ENCODE data around the gene CNOT8.
"Not testable (repeated sequence)": the region's sequence is repeated elsewhere in the genome, so short reads cannot be mapped to it uniquely, and the experiment has no call there.

The CNOT8 gene

GRCh38 chr5:154829181-154829588 lies 29.2 kb upstream of the CNOT8 start:
- TF ChIP-seq SP1 (IDR thresholded peaks at IDR 0.05) (no peak), PKNOX1 (IDR thresholded peaks at IDR 0.05) (no peak), CTBP1 (IDR thresholded peaks at IDR 0.05; ENCODE audit: borderline replicate concordance) (no peak), FOXM1 (IDR thresholded peaks at IDR 0.05; ENCODE audit: borderline replicate concordance) (no peak), FOXA1 (IDR thresholded peaks at IDR 0.05) (no peak), L3MBTL2 (conservative IDR thresholded peaks at IDR 0.05) (no peak)
- CTCF ChIA-PET: interaction anchor here (0.7 kb wide), 1 partner anchor 1391 kb away, joined by 5 read pairs; no protein-coding TSS in a partner anchor
- POLR2A ChIA-PET: interaction anchor here (2.0 kb wide), 1 partner anchor 28 kb away, joined by 7 read pairs; no protein-coding TSS in a partner anchor
- DNase-seq (ENCODE audit: extremely low spot score): no peak

- DNase-seq (ENCODE audit: extremely low spot score): no peak
- POLR2A ChIA-PET: interaction anchor here (2.0 kb wide), 1 partner anchor 28 kb away, joined by 7 read pairs; no protein-coding TSS in a partner anchor
- CTCF ChIA-PET: interaction anchor here (0.7 kb wide), 1 partner anchor 1390 kb away, joined by 5 read pairs; no protein-coding TSS in a partner anchor
- no peak for TF ChIP-seq SUZ12 (IDR thresholded peaks at IDR 0.05)
These were observed 28.7 kb upstream of the CNOT8 start for GRCh38 chr5:154829589-154830218.

- DNase-seq (ENCODE audit: extremely low spot score): no peak
- ChIA-PET POLR2A (interaction anchor here (2.0 kb wide), 1 partner anchor 27 kb away, joined by 7 read pairs; no protein-coding TSS in a partner anchor), CTCF (no interaction called here)
- no peak for TF ChIP-seq BHLHE40 (IDR thresholded peaks at IDR 0.05; ENCODE audit: borderline replicate concordance)
- TF ChIP-seq ARNT (IDR thresholded peaks at IDR 0.05): no peak
- TF ChIP-seq NFRKB (IDR thresholded peaks at IDR 0.05): no peak
- no peak for TF ChIP-seq FOXA1 (IDR thresholded peaks at IDR 0.05)
- TF ChIP-seq L3MBTL2 (conservative IDR thresholded peaks at IDR 0.05): no peak
- TF ChIP-seq FOXK2 (IDR thresholded peaks at IDR 0.05): no peak
- TF ChIP-seq PKNOX1 (IDR thresholded peaks at IDR 0.05): no peak
- no peak for TF ChIP-seq ZNF384 (IDR thresholded peaks at IDR 0.05)
- TF ChIP-seq LEF1 (IDR thresholded peaks at IDR 0.05; ENCODE audit: borderline replicate concordance): no peak
- no peak for TF ChIP-seq SUZ12 (IDR thresholded peaks at IDR 0.05)
- no peak for TF ChIP-seq FOXM1 (IDR thresholded peaks at IDR 0.05; ENCODE audit: borderline replicate concordance)
- TF ChIP-seq ELF4 (IDR thresholded peaks at IDR 0.05): no peak
- TF ChIP-seq TARDBP (IDR thresholded peaks at IDR 0.05): no peak
- no peak for TF ChIP-seq HDGF (IDR thresholded peaks at IDR 0.05; ENCODE audit: borderline replicate concordance)
These were observed 28.2 kb upstream of the CNOT8 start for GRCh38 chr5:154830219-154830595.

GRCh38 chr5:154830596-154830995 lies 27.8 kb upstream of the CNOT8 start:
- ChIA-PET CTCF (no interaction called here), POLR2A (interaction anchor here (2.0 kb wide), 1 partner anchor 27 kb away, joined by 7 read pairs; no protein-coding TSS in a partner anchor)
- no peak for DNase-seq (ENCODE audit: extremely low spot score)
- TF ChIP-seq ZNF384 (IDR thresholded peaks at IDR 0.05) (no peak), LEF1 (IDR thresholded peaks at IDR 0.05; ENCODE audit: borderline replicate concordance) (no peak), ELF4 (IDR thresholded peaks at IDR 0.05) (no peak), SP1 (IDR thresholded peaks at IDR 0.05) (no peak), SUZ12 (IDR thresholded peaks at IDR 0.05) (no peak), FOXM1 (IDR thresholded peaks at IDR 0.05; ENCODE audit: borderline replicate concordance) (no peak), BHLHE40 (IDR thresholded peaks at IDR 0.05; ENCODE audit: borderline replicate concordance) (no peak), HDGF (IDR thresholded peaks at IDR 0.05; ENCODE audit: borderline replicate concordance) (no peak), CTBP1 (IDR thresholded peaks at IDR 0.05; ENCODE audit: borderline replicate concordance) (no peak), PKNOX1 (IDR thresholded peaks at IDR 0.05) (no peak), FOXA1 (IDR thresholded peaks at IDR 0.05) (no peak), L3MBTL2 (conservative IDR thresholded peaks at IDR 0.05) (no peak), TARDBP (IDR thresholded peaks at IDR 0.05) (no peak), ARNT (IDR thresholded peaks at IDR 0.05) (no peak), FOXK2 (IDR thresholded peaks at IDR 0.05) (no peak)

GRCh38 chr5:154831451-154831850 lies 27.0 kb upstream of the CNOT8 start:
- ChIA-PET CTCF (no interaction called here), POLR2A (interaction anchor here (1.0 kb wide), 1 partner anchor 19 kb away, joined by 3 read pairs; the partner anchor contains the start of gene FAXDC2)
- TF ChIP-seq ARNT (IDR thresholded peaks at IDR 0.05): no peak
- TF ChIP-seq TARDBP (IDR thresholded peaks at IDR 0.05): no peak
- TF ChIP-seq ZNF384 (IDR thresholded peaks at IDR 0.05): no peak
- no peak for TF ChIP-seq HDGF (IDR thresholded peaks at IDR 0.05; ENCODE audit: borderline replicate concordance)
- no peak for TF ChIP-seq CTBP1 (IDR thresholded peaks at IDR 0.05; ENCODE audit: borderline replicate concordance)
- no peak for TF ChIP-seq ELF4 (IDR thresholded peaks at IDR 0.05)
- no peak for DNase-seq (ENCODE audit: extremely low spot score)

GRCh38 chr5:154832804-154833203 lies 25.6 kb upstream of the CNOT8 start:
- CTCF ChIA-PET; DNase-seq (ENCODE audit: extremely low spot score): not testable (repeated sequence)
- POLR2A ChIA-PET: interaction anchor here (2.0 kb wide), 1 partner anchor 24 kb away, joined by 7 read pairs; no protein-coding TSS in a partner anchor

- DNase-seq (ENCODE audit: extremely low spot score): no peak
- ChIA-PET CTCF (no interaction called here), POLR2A (interaction anchor here (0.6 to 2.0 kb wide), 3 partner anchors 16 to 78 kb away, joined by 3 to 7 read pairs (median 7); partner anchors contain the start of gene FAXDC2)
- TF ChIP-seq SP1 (IDR thresholded peaks at IDR 0.05): no peak
- TF ChIP-seq PKNOX1 (IDR thresholded peaks at IDR 0.05): no peak
- TF ChIP-seq L3MBTL2 (conservative IDR thresholded peaks at IDR 0.05): no peak
- no peak for TF ChIP-seq HDGF (IDR thresholded peaks at IDR 0.05; ENCODE audit: borderline replicate concordance)
- no peak for TF ChIP-seq TARDBP (IDR thresholded peaks at IDR 0.05)
- TF ChIP-seq CTBP1 (IDR thresholded peaks at IDR 0.05; ENCODE audit: borderline replicate concordance): no peak
These were observed 24.4 kb upstream of the CNOT8 start for GRCh38 chr5:154834053-154834452.

Measured in HEK293T (cell line).